HG02884 (cell line): ENCODE results near the gene ITSN1.
"Not testable (repeated sequence)": the region's sequence is repeated elsewhere in the genome, so short reads cannot be mapped to it uniquely, and the experiment has no call there.

Experiments
- ATAC-seq: cut with Tn5 transposase; IDR thresholded peaks from one replicate; pipeline ENCODE4 v1.9.1; 2021; ENCODE audit warnings: mild to moderate bottlenecking, moderate library complexity; ENCODE audit not compliant: unreplicated experiment

Gene ITSN1

GRCh38 chr21:33650929-33651509 is 8.7 kb downstream of the ITSN1 start:
- no peak for ATAC-seq

DNA sequence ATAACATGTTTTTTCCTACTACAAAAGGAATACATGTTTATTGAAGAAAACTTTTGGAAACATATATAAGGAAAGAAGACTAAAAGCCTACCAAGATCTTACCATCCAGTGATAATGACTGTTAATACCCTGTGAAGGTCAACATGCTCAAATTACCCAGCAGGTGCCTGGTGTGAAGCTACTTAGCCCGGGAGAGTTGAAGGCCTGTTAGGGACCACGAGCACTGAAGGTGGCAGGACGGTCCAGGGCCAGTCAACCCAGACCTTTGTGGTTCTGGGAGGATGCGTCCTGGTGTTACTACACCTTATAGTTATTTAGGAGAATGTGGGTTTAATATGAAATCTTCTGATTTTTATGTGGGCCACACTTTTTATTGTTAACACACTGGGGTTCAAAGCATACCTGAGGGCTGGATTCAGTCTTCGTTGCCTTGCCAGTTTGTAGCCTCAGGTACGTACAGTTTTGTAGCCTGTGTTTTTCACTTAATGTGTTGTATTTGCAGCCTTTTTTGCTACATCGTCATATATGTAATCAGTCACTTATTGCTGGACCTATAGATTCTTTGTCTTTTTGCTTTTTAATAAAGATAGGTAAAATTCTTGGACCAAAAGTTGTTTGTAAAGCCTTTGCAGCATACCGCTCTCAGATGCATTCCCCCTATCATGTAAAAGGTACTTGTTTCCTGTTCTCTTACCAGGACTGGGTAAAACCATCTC is 9.8 kb downstream of the ITSN1 start:
- no peak for ATAC-seq

DNA sequence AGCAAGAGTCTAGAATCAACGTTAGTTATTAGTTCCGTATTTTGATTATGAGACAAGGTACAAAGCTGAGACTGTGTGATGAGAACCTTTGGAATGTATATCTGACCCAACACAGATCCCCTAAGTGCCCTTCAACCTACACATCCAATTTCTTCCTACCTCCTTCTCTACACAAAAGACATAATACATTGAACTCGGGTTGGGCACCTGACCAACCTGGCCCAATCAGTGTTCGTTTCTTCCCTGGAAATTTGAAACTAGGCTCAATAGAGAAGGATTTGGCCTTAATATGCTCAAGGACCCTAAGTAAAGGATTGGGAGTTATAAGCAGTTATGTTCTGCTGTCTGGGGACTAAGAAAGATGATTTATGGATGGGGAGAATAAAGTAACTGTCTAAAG is 12.1 kb downstream of the ITSN1 start:
- no peak for ATAC-seq

GRCh38 chr21:33655588-33656221 is 13.4 kb downstream of the ITSN1 start:
- ATAC-seq = no peak

GRCh38 chr21:33657124-33657820 is 15.0 kb downstream of the ITSN1 start:
- no peak for ATAC-seq

- ATAC-seq = no peak
Measured at GRCh38 chr21:33658919-33659567, 16.7 kb downstream of the ITSN1 start.

DNA sequence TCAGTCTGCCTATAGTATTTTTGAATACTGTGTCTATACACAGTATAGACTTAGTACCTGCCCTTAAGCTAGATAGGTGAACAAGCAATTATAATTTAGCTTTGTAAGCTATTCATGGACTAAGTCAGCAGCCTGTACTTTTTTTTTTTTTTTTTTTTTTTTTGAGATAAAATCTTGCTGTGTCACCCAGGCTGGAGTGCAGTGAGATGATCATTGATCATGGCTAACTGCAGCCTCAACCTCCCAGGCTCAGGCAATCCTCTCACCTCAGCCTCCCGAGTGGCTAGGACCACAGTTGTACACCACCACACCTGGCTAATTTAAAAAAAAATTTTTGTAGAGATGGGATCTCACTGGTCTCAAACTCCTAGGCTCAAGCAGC is 17.3 kb downstream of the ITSN1 start:
- no peak for ATAC-seq

- no peak for ATAC-seq
Measured at GRCh38 chr21:33660406-33660805, 18.1 kb downstream of the ITSN1 start.

GRCh38 chr21:33661146-33661545 is 18.8 kb downstream of the ITSN1 start:
- ATAC-seq = no peak

DNA sequence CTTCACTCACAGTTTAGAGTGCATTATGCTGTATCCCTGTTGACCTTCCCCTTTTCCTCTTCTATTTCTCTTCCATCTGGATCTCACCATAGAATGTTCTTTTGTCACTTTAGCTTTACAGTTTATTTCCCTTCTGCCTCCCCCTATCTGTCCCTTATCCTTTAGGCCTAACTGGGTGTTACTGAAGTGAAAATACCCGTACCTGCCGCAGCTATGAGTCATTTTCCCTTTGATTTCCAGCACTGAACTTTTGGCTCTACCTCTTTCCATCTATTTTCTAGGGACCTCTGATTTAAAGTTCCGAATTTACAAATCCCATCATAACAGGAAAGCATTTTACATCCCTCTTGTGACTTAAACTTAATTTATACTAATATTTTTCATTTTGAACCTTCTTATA is 19.7 kb downstream of the ITSN1 start:
- no peak for ATAC-seq

DNA sequence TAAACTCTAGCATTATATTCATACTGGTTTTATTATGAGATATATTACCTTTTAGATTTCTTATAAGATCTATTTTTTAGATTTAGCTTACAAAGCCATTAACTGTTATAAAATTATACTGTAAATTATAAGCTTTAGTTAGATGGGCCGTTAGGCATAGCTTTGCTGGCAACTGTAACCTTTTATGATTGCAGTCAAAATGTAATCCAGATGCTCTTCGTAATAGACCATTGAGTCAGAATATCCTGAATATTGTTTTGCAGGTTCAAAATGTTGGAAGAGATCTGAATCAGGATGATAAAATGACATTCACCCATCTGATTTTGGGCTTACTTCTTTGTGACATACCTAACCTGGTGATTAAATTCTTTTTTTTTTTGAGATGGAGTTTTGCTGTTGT is 20.9 kb downstream of the ITSN1 start:
- no peak for ATAC-seq

- ATAC-seq = no peak
Measured at GRCh38 chr21:33664135-33664534, 21.8 kb downstream of the ITSN1 start.

DNA sequence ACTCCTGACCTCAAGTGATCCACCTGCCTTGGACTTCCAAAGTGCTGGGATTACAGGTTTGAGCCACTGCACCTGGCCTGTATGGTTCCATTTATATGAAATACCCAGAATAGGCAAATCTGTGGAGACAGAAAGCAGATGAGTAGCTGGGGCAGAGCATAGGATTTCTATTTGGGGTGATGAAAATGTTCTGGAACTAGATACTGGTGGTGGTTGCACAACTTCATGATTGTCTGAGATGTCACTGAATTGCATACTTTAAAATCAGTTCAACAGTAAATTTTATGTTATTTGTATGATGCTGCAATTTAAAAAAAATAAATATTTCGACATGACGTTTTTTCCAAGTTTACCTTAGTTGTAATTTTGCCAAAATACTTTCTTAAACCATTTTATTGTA is 23.9 kb downstream of the ITSN1 start:
- no peak for ATAC-seq

- no peak for ATAC-seq
Measured at GRCh38 chr21:33667636-33668035, 25.3 kb downstream of the ITSN1 start.

DNA sequence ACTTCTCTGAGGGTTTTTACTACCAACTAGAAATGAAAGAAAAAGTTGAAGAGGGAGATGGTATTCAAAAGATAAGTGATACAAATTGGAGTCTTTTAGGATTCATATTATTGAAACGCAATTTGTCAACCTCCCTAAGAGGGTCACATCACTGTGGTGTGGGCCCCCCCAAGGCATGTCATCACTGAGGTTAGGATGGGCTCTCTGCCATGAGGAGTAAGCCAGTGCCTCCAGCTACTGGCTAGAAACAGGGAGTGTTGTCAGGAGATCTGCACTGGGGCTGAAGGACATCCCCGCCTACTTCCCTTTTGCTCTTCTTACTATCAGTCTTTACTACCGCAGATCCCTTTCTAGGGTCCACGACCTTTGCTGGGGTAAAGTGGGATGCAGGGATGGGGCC is 25.9 kb downstream of the ITSN1 start:
- no peak for ATAC-seq

- no peak for ATAC-seq
Measured at GRCh38 chr21:33668620-33669019, 26.3 kb downstream of the ITSN1 start.

- no peak for ATAC-seq
Measured at GRCh38 chr21:33670076-33670978, 28.0 kb downstream of the ITSN1 start.

- ATAC-seq = no peak
Measured at GRCh38 chr21:33673473-33673872, 31.2 kb downstream of the ITSN1 start.

GRCh38 chr21:33674226-33674625 is 31.9 kb downstream of the ITSN1 start:
- ATAC-seq = no peak

DNA sequence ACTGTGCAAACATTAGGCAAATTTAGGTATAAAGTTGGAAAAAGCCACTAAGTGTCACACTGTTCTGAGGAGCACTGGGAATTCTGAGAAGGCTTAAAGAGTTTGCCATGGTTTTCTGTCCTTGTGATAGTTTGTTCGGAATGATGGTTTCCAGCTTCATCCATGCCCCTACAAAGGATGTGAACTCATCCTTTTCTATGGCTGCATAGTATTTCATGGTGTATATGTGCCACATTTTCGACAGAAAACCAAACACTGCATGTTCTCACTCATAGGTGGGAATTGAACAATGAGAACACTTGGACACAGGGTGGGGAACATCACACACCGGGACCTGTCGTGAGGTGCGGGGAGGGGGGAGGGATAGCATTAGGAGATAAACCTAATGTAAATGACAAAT is 34.4 kb downstream of the ITSN1 start:
- ATAC-seq = not testable (repeated sequence)
